ENCODE results near the gene DUSP28. TPM values are rescaled to one million over a fixed set of nuclear protein-coding genes. Genes with fewer than 3 reads are reported as not detected.
"Not testable (repeated sequence)": the region's sequence is repeated elsewhere in the genome, so short reads cannot be mapped to it uniquely, and the experiment has no call there.

The DUSP28 gene
- total RNA-seq, 1 donor from 2014 or later = 2.8 TPM

DNA sequence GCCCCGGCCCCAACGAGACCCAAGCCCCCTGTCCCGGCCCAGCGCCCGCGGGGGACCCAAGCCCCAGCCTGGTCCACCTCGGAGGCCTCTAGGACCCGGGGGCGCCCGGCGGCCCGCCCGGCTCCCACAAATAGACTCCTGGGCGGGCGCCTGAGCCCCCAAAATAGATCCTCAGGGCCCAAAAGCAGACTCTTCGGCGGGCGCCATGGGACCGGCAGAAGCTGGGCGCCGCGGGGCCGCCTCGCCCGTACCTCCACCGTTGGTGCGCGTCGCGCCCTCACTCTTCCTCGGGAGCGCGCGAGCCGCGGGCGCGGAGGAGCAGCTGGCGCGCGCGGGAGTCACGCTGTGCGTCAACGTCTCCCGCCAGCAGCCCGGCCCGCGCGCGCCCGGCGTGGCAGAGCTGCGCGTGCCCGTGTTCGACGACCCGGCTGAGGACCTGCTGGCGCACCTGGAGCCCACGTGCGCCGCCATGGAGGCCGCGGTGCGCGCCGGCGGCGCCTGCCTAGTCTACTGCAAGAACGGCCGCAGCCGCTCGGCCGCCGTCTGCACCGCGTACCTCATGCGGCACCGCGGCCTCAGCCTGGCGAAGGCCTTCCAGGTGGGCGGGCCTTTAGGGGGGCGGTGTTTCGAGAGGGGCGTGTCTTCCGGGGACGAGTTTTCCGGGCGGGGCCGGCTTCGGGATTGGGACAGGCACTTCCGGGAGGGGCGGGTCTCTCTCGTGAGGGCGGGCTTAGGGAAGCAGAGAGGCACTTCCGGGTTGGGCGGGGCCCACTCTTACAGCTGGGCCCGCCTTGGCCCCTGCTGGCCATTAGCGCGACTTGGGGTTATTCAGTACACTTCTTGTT lies 545 bp downstream of the DUSP28 start:
- no peak for TF ChIP-seq CTCF (IDR thresholded peaks at IDR 0.05; ENCODE audit: partially characterized antibody, unreplicated experiment)
- H3K27me3 Mint-ChIP-seq (ENCODE audit: unreplicated experiment) = peaks cover 10% of the 10 kb centered on the region
- H3K27ac Mint-ChIP-seq (ENCODE audit: unreplicated experiment) = peak overlapping the region; percentile 77
- DNase-seq = peak; percentile 100
- peak overlapping the region; percentile 82 for H3K4me3 Mint-ChIP-seq (ENCODE audit: unreplicated experiment)
- peaks cover 14% of the 10 kb centered on the region for H3K9me3 Mint-ChIP-seq (ENCODE audit: unreplicated experiment)
- H3K36me3 Mint-ChIP-seq (ENCODE audit: unreplicated experiment) = peaks cover 9% of the 10 kb centered on the region
- peaks cover 7% of the 10 kb centered on the region for H3K4me1 Mint-ChIP-seq (ENCODE audit: low read depth, unreplicated experiment)

DNA sequence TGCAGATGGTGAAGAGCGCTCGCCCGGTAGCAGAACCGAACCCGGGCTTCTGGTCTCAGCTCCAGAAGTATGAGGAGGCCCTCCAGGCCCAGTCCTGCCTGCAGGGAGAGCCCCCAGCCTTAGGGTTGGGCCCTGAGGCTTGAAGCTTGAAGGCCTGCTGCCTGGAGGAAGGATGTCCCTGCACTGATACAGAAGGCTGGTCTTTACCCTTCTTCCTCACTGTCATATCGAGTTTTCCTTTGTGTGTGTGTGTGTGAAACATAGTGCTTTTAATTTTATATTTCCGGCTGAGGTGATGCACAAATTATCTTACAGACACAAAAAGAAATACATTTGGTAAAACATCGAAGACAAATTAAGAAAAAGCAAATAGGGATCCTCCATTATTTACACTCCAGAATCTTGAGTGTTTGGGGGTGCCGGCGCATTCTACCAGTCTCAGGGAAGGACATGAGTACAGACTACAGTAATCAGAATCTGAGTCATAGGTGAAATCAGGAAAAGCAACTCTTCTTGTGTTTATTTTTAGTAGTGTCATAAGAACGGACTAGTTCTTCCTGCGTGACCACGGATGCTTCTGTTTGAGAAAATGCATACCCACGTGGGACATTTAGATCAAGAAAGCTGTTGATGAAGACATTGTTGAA lies 1.3 kb downstream of the DUSP28 start:
- peaks cover 14% of the 10 kb centered on the region for H3K9me3 Mint-ChIP-seq (ENCODE audit: unreplicated experiment)
- H3K4me3 Mint-ChIP-seq (ENCODE audit: unreplicated experiment) = peak overlapping the region; percentile 82
- H3K27me3 Mint-ChIP-seq (ENCODE audit: unreplicated experiment) = peaks cover 10% of the 10 kb centered on the region
- H3K36me3 Mint-ChIP-seq (ENCODE audit: unreplicated experiment) = peaks cover 9% of the 10 kb centered on the region
- no peak for TF ChIP-seq CTCF (IDR thresholded peaks at IDR 0.05; ENCODE audit: partially characterized antibody, unreplicated experiment)
- H3K27ac Mint-ChIP-seq (ENCODE audit: unreplicated experiment) = peak overlapping the region; percentile 77
- no peak for DNase-seq
- peaks cover 7% of the 10 kb centered on the region for H3K4me1 Mint-ChIP-seq (ENCODE audit: low read depth, unreplicated experiment)

- DNase-seq; H3K4me1 Mint-ChIP-seq (ENCODE audit: low read depth, unreplicated experiment); H3K4me3 Mint-ChIP-seq (ENCODE audit: unreplicated experiment); H3K27ac Mint-ChIP-seq (ENCODE audit: unreplicated experiment); H3K36me3 Mint-ChIP-seq (ENCODE audit: unreplicated experiment): not testable (repeated sequence)
- peaks cover 14% of the 10 kb centered on the region for H3K9me3 Mint-ChIP-seq (ENCODE audit: unreplicated experiment)
- peaks cover 13% of the 10 kb centered on the region for H3K27me3 Mint-ChIP-seq (ENCODE audit: unreplicated experiment)
Measured at GRCh38 chr2:240563231-240563630, 3.1 kb downstream of the DUSP28 start.

- no peak for DNase-seq
- no peak overlapping the region for H3K4me3 Mint-ChIP-seq (ENCODE audit: unreplicated experiment)
- H3K27me3 Mint-ChIP-seq (ENCODE audit: unreplicated experiment) = peaks cover 13% of the 10 kb centered on the region
- H3K27ac Mint-ChIP-seq (ENCODE audit: unreplicated experiment) = no peak overlapping the region
- peaks cover 7% of the 10 kb centered on the region for H3K4me1 Mint-ChIP-seq (ENCODE audit: low read depth, unreplicated experiment)
- no peak for TF ChIP-seq CTCF (IDR thresholded peaks at IDR 0.05; ENCODE audit: partially characterized antibody, unreplicated experiment)
- peaks cover 4% of the 10 kb centered on the region for H3K36me3 Mint-ChIP-seq (ENCODE audit: unreplicated experiment)
- peaks cover 12% of the 10 kb centered on the region for H3K9me3 Mint-ChIP-seq (ENCODE audit: unreplicated experiment)
Measured at GRCh38 chr2:240563951-240564560, 3.9 kb downstream of the DUSP28 start.

DNA sequence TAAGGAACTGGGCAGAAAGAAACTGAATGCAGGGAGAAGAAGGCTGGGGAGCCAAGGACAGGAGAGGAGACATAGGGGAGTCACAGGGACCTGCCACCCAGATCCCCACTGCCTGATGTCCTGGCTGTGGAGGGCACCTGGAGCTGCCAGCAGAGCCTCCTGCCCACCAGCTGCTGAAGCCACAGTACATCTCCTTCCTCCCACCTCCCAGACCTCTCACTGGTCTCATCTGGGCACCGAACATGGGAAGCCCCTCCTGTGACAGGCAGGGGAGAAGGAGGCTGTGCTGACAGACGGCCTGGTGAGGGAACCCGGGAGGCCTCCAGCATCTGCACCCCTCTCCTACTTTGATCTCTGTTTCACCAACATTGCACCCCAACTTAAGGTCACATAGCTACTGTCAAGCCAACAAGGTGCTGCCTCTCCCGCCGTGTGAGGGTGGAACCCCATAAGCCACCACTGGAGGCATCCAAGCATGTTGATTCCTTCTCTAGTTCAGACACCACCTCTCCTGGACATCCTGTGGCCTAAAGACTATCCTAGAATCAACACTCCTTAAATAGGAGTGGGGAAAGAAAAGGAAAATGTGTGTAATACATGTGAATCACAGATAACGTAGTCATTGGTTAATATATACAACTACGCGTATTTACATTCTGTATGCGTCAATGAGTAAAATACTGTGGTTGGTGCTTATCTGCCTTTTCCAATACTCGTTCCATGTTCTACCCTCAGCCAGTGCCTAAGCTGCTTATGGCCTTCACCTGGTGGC lies 4.6 kb downstream of the DUSP28 start:
- peaks cover 16% of the 10 kb centered on the region for H3K27me3 Mint-ChIP-seq (ENCODE audit: unreplicated experiment)
- no peak overlapping the region for H3K4me3 Mint-ChIP-seq (ENCODE audit: unreplicated experiment)
- H3K9me3 Mint-ChIP-seq (ENCODE audit: unreplicated experiment) = peaks cover 13% of the 10 kb centered on the region
- DNase-seq = no peak
- TF ChIP-seq CTCF (IDR thresholded peaks at IDR 0.05; ENCODE audit: partially characterized antibody, unreplicated experiment) = no peak
- H3K36me3 Mint-ChIP-seq (ENCODE audit: unreplicated experiment) = peaks cover 4% of the 10 kb centered on the region
- peaks cover 11% of the 10 kb centered on the region for H3K4me1 Mint-ChIP-seq (ENCODE audit: low read depth, unreplicated experiment)
- H3K27ac Mint-ChIP-seq (ENCODE audit: unreplicated experiment) = no peak overlapping the region
